ENCODE results near the gene LRRC49. TPM values are rescaled to one million over a fixed set of nuclear protein-coding genes. Genes with fewer than 3 reads are reported as not detected.
"Not testable (repeated sequence)": the region's sequence is repeated elsewhere in the genome, so short reads cannot be mapped to it uniquely, and the experiment has no call there.

The LRRC49 gene
- total RNA-seq, 1 donor from 2014 or later: 8.9 TPM

DNA sequence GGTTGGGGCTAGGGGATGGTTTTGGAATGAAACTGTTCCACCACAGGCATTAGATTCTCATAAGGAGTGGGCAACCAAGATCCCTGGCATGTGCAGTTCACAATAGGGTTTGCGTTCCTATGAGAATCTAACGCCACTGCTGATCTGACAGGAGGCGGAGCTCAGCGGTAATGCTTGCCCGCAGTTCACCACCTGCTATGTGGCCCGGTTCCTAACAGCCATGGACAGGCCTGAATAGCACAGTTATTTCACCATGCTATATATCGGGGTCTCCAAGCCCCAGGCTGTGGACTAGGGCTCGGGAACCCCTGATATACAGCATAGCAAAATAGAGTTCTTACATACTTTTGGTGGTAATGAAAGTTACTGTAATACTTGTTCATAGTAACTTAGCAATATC is 122.7 kb downstream of the LRRC49 start:
- Mint-ChIP-seq H3K27me3 (ENCODE audit: unreplicated experiment) (no peaks in the 10 kb centered on the region), H3K4me1 (ENCODE audit: unreplicated experiment) (no peaks in the 10 kb centered on the region), H3K4me3 (ENCODE audit: unreplicated experiment) (no peak overlapping the region), H3K36me3 (ENCODE audit: unreplicated experiment) (peaks cover 8% of the 10 kb centered on the region), H3K9me3 (ENCODE audit: unreplicated experiment) (peaks cover 12% of the 10 kb centered on the region), H3K27ac (ENCODE audit: unreplicated experiment) (no peak overlapping the region)
- TF ChIP-seq, protein P1, sequence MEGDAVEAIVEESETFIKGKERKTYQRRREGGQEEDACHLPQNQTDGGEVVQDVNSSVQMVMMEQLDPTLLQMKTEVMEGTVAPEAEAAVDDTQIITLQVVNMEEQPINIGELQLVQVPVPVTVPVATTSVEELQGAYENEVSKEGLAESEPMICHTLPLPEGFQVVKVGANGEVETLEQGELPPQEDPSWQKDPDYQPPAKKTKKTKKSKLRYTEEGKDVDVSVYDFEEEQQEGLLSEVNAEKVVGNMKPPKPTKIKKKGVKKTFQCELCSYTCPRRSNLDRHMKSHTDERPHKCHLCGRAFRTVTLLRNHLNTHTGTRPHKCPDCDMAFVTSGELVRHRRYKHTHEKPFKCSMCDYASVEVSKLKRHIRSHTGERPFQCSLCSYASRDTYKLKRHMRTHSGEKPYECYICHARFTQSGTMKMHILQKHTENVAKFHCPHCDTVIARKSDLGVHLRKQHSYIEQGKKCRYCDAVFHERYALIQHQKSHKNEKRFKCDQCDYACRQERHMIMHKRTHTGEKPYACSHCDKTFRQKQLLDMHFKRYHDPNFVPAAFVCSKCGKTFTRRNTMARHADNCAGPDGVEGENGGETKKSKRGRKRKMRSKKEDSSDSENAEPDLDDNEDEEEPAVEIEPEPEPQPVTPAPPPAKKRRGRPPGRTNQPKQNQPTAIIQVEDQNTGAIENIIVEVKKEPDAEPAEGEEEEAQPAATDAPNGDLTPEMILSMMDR (IDR thresholded peaks at IDR 0.05): no peak
- no peak for DNase-seq (ENCODE audit: extremely low spot score, unreplicated experiment)

DNA sequence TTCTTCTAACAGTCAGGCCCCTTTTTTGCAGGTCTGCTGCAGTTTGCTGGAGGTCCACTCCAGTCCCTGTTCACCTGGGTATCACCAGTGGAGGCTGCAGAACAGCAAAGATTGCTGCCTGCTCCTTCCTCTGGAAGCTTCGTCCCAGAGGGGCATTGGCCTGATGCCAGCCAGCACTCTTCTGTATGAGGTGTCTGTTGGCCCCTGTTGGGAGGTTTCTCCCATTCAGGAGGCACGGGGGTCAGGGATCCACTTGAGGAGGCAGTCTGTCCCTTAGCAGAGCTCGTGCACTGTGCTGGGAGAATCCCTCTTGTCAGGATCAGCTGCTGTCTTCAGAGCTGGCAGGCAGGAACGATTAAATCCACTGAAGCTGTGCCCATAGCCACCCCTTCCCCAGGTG is 138.6 kb downstream of the LRRC49 start:
- Mint-ChIP-seq H3K36me3 (ENCODE audit: unreplicated experiment) (peaks cover 21% of the 10 kb centered on the region), H3K9me3 (ENCODE audit: unreplicated experiment) (peaks cover 44% of the 10 kb centered on the region)
- H3K4me3 Mint-ChIP-seq (ENCODE audit: unreplicated experiment); H3K27ac Mint-ChIP-seq (ENCODE audit: unreplicated experiment); DNase-seq (ENCODE audit: extremely low spot score, unreplicated experiment); H3K4me1 Mint-ChIP-seq (ENCODE audit: unreplicated experiment); H3K27me3 Mint-ChIP-seq (ENCODE audit: unreplicated experiment): not testable (repeated sequence)

DNA sequence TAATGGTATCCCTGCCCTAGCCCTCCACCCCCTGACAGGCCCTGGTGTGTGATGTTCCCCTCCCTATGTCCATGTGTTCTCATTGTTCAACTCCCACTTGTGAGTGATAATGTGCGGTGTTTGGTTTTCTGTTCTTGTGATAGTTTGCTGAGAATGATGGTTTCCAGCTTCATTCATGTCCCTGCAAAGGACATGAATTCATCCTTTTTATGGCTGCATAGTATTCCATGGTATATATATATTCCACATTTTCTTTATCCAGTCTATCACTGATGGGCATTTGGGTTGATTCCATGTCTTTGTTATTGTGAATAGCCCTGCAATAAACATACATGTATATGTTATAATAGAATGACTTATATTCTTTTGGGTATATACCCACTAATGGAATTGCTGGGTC is 142.9 kb downstream of the LRRC49 start:
- peaks cover 25% of the 10 kb centered on the region for H3K9me3 Mint-ChIP-seq (ENCODE audit: unreplicated experiment)
- H3K36me3 Mint-ChIP-seq (ENCODE audit: unreplicated experiment): peaks cover 15% of the 10 kb centered on the region
- not testable (repeated sequence) for DNase-seq (ENCODE audit: extremely low spot score, unreplicated experiment); H3K27ac Mint-ChIP-seq (ENCODE audit: unreplicated experiment); H3K27me3 Mint-ChIP-seq (ENCODE audit: unreplicated experiment); H3K4me1 Mint-ChIP-seq (ENCODE audit: unreplicated experiment); H3K4me3 Mint-ChIP-seq (ENCODE audit: unreplicated experiment)

DNA sequence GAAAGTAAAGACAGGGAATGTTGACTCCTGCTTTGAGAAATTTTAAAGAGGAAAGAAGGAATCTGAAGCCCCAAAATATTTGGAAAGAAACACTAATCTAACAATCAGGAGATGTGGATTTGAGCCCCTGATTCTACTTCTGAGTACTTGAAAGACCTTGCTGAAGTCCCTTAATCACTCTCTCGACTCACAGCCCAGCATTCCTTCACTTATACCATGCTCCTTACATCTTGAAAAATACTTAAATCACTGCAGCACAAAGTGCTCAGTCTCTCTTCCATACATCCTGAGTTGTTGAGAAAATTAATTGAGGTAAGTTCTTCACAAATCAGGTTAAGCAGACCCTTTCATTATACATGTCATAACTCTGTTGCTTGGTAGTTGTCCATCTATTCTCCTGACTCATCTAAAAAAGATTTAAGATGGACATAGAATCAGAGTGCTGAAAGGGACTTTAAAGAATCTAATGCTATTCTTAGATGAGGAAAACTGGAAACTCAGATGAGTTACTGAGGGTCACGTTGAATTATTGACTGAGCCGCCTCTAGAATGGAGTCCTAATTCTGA is 149.8 kb downstream of the LRRC49 start:
- no peak for DNase-seq (ENCODE audit: extremely low spot score, unreplicated experiment)
- Mint-ChIP-seq H3K27me3 (ENCODE audit: unreplicated experiment) (no peaks in the 10 kb centered on the region), H3K36me3 (ENCODE audit: unreplicated experiment) (no peaks in the 10 kb centered on the region), H3K4me3 (ENCODE audit: unreplicated experiment) (no peak overlapping the region), H3K9me3 (ENCODE audit: unreplicated experiment) (no peaks in the 10 kb centered on the region), H3K27ac (ENCODE audit: unreplicated experiment) (no peak overlapping the region), H3K4me1 (ENCODE audit: unreplicated experiment) (no peaks in the 10 kb centered on the region)
- TF ChIP-seq, protein P1 (IDR thresholded peaks at IDR 0.05): no peak

DNA sequence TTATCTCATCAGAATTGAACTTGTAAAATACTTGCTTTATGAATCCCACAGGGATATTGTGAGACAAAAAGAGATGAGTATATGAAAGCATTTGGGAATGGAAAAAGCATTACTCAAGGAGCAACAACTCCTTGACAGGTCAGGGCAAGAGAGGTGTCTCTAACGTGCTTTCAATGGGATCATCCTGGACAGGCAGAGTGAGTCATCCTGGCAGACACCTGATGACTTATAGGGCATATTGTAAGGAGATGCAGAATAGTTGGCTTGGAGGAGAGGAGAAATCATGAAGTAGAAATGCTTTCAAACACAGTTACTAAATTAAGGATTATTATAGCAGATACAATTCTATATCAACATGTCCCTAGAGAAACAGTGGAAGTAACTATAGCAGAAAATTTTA is 150.7 kb downstream of the LRRC49 start:
- DNase-seq (ENCODE audit: extremely low spot score, unreplicated experiment): no peak
- TF ChIP-seq, protein P1 (IDR thresholded peaks at IDR 0.05): no peak
- Mint-ChIP-seq H3K27me3 (ENCODE audit: unreplicated experiment) (no peaks in the 10 kb centered on the region), H3K36me3 (ENCODE audit: unreplicated experiment) (peaks cover under 1% of the 10 kb centered on the region), H3K4me3 (ENCODE audit: unreplicated experiment) (no peak overlapping the region), H3K9me3 (ENCODE audit: unreplicated experiment) (no peaks in the 10 kb centered on the region), H3K4me1 (ENCODE audit: unreplicated experiment) (peaks cover under 1% of the 10 kb centered on the region), H3K27ac (ENCODE audit: unreplicated experiment) (no peak overlapping the region)

DNA sequence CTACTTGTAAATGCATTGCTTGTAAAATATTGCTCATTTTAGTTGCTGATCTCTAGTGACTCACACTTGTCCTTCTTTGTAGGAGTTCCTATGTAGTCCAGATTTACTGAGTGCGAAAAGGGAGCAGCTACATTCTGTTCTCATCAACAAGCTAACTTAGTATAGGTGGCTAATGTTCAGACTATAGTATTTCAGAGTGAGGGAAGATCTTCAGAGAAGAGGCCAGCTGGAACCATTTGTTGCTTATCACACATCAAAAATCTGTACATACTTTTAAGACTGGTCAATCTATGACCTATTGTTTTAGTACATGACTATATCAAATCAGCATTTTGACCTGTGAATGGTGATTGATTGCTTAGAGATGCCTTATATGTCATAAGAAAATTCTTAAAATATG is 151.4 kb downstream of the LRRC49 start:
- Mint-ChIP-seq H3K4me1 (ENCODE audit: unreplicated experiment) (peaks cover 5% of the 10 kb centered on the region), H3K36me3 (ENCODE audit: unreplicated experiment) (peaks cover 1% of the 10 kb centered on the region), H3K27me3 (ENCODE audit: unreplicated experiment) (no peaks in the 10 kb centered on the region), H3K4me3 (ENCODE audit: unreplicated experiment) (no peak overlapping the region), H3K9me3 (ENCODE audit: unreplicated experiment) (no peaks in the 10 kb centered on the region), H3K27ac (ENCODE audit: unreplicated experiment) (no peak overlapping the region)
- DNase-seq (ENCODE audit: extremely low spot score, unreplicated experiment): no peak
- TF ChIP-seq, protein P1 (IDR thresholded peaks at IDR 0.05): no peak

DNA sequence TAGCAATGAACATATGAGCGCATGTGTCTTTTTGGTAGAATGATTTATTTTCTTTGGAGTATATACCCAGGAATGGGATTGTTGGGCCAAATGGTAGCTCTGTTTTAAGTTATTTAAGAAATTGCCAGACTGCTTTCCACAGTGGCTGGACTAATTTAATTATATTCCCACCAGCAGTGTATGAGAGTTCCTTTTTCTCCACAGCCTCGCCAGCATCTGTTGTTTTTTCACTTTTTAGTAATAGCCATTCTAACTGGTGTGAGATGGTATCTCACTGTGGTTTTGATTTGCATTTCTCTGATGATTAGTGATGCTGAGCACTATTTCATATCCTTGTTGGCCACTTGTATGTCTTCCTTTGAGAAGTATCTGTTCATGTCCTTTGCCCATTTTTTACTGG is 153.5 kb downstream of the LRRC49 start:
- not testable (repeated sequence) for H3K4me1 Mint-ChIP-seq (ENCODE audit: unreplicated experiment); H3K9me3 Mint-ChIP-seq (ENCODE audit: unreplicated experiment); DNase-seq (ENCODE audit: extremely low spot score, unreplicated experiment); H3K27me3 Mint-ChIP-seq (ENCODE audit: unreplicated experiment); H3K4me3 Mint-ChIP-seq (ENCODE audit: unreplicated experiment); H3K27ac Mint-ChIP-seq (ENCODE audit: unreplicated experiment); H3K36me3 Mint-ChIP-seq (ENCODE audit: unreplicated experiment)
